HG02884 (cell line): ENCODE results near the gene CRLF1.

Experiments used
- ATAC-seq: cut with Tn5 transposase; IDR thresholded peaks from one replicate; pipeline ENCODE4 v1.9.1; 2021; ENCODE audit warnings: mild to moderate bottlenecking, moderate library complexity; ENCODE audit not compliant: unreplicated experiment

Gene CRLF1

DNA sequence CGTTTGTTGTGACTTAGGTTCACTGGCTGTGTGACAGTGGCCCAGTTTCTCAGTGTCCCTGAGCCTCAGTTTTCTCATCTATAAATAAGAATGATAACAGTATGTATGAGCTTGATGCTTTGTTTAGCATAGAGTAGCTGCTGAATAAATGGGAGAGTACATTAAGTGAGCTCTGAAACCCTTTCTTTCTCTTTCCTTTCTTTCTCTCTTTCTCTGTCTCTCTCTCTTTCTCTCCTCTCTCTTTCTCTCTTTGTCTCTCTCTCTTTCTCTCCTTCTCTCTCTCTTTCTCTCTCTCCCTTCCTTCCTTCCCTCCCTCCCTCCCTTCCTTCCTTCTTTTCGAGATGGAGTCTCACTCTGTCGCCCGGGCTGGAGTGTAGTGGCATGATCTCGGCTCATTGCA lies 46.9 kb downstream of the CRLF1 start:
- ATAC-seq = no peak

DNA sequence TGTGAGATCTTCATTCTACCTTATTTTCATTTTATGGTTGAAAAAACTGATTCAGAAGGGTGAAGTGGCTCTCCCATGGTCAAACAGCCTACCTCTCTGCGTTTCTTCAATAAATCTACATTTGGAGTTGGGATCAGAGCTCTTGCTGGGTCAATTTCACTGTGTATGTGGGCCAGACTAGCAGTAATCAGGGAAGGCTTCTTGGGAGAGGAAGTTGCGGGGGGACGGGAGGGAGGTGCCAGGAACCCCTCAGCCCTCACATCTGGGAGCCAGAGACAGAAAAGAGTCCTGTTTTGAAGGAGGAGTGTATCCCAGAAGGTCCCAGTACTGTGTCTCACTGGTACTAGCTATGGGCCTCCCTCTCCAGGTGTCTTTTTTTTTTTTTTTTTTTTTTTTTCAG lies 48.0 kb downstream of the CRLF1 start:
- no peak for ATAC-seq

DNA sequence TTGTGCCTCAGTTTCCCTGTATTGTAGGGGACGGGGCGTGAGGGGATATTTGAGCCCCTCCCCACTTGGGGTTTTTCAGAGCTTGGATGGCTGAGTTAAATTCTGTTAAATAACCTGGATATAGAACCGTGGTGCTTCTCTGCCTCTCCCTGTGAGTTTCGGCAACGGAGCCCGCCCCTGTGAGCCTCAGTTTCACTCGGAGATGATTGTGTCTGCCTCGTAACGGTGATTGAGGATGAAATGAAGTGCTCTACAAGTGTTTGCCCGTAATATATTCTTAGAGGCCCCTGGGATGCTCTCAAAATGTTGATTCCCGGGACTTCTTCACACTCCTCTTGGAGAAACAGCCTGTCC lies 48.4 kb downstream of the CRLF1 start:
- no peak for ATAC-seq

DNA sequence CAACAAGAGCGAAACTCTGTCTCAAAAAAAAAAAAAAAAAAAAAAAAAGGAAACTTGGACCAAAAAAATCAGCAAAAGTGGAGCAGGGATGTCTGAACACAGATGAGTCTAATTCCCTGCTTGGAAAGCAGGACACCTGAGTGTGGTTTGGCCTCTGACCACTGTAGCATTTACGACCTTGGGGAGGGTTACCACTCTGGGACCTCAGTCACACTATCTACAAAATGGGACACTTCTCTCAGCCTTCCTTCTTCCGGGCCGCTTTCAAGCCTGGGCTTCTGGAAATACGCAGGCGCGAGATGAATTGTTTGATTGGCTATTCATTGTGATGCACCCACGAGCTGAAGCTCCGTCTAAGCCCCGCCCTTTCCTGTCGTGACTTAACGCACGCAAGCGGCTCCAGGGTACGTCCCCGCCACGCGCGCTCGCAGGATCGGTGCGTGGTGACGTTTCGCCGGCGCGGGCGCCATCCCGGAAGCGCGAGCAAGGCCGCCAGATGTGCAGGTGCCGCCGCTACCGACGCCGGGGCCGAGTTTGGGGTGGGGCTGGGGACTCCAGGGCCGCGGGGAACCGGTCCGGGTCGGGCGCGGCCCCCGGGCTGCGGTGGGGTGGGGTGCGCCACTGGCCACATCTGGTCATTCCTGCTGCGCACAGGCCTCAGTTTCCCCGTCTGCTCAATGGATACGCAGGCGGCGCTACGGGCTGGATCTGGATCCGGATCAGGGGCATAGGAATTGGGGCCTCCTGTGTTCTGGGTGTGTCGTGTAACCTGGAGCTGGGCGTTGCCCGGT lies 49.0 kb downstream of the CRLF1 start, which contains the start of gene KXD1:
Gene KXD1, plus strand, starts transcription at position 460 of the 791 bp plus-strand sequence. CDS start 4,187 bp downstream, outside the sequence.
- ATAC-seq = peak; percentile 84

DNA sequence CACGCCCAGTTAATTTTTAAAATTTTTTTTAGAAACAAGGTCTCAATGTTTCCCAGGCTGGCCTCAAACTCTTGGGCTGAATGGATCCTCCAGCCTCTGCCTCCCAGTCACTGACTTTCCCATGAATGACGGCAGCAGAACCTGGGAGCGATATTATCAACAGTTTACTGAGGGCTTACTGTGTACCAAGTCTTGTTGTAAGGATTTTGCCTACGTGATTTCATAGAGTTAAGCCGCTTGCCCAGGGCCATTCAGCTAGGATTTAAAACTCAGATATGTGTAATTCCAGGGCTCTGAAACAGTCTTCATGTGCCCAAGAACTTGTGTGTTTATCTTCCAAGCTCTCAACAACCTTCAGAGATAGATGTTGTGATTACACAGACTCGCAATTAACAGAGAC lies 55.0 kb downstream of the CRLF1 start:
- no peak for ATAC-seq

DNA sequence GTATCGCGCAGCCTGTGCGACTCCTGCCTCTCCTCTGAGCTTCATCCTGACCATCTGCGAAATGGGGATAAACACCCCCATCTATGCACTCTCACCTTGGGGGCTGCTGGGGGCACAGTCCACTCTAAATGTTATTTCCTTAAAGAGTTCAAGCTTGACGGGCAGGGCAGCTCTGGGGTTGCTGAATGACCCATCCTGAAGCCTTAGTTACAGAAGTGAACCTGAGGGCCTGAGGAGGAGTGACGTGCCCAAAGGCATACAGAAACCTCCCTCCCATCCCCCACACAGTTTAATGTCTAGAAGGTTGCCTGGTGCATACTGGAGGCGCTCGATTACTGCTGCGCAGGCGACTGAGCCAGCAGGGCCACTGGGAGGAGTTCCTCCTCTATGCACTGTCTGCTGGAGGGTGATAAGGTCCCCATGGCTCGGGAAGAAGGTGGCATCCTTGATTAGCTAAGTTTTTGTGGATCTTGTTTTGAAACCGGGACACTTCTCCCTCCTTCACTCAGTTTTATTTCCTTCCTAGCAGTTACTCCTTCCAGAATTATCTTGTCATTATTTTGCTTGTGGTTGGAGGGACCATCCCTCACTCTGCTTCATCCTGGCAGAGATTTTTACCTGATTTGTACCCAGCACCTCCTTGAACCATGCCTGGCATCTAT lies 62.7 kb downstream of the CRLF1 start:
- peak; percentile 62 for ATAC-seq
